WTC11 (cell line): ENCODE measurements around the gene CD34.
A peak's percentile ranks its signal among the peaks of the same experiment; 100 is the strongest.

Source experiments
- CTCF ChIP-seq: fragments of 200-600 bp; IDR thresholded peaks from 2 replicates; pipeline ENCODE4 v1.8.0; 2022; ENCODE audit warnings: antibody characterized with exemption
- ZNF232 ChIP-seq: sonication (generic); formaldehyde crosslinking; IDR thresholded peaks from 2 replicates; pipeline ENCODE4 v1.8.0; 2022; ENCODE audit warnings: mild to moderate bottlenecking, missing genetic modification reagents

- TF ChIP-seq CTCF (peak; percentile 90), ZNF232 (CRISPR knock-in tag) (no peak)
These were observed 25.5 kb downstream of the CD34 start for GRCh38 chr1:207885129-207886032.
